Epithelial cell of esophagus (primary cell): ENCODE measurements around the gene FMNL1.
"Not testable (repeated sequence)": the region's sequence is repeated elsewhere in the genome, so short reads cannot be mapped to it uniquely, and the experiment has no call there.

Experiments
- DNase-seq: peaks from one replicate; pipeline ENCODE4 v3.0.0; 2010; ENCODE audit warnings: low read depth
- H3K4me3 ChIP-seq: 2 replicates; pipeline ENCODE4 v1.5.1; 2011; ENCODE audit warnings: mild to moderate bottlenecking, low read length, control low read depth
- TF ChIP-seq, protein P1 (sequence below): IDR thresholded peaks from 2 replicates; pipeline ENCODE4 v1.5.1; 2011; ENCODE audit warnings: low read depth, mild to moderate bottlenecking, low read length, control low read depth, inconsistent platforms; ENCODE audit not compliant: insufficient read depth; ENCODE audit errors: missing control alignments

Gene FMNL1

DNA sequence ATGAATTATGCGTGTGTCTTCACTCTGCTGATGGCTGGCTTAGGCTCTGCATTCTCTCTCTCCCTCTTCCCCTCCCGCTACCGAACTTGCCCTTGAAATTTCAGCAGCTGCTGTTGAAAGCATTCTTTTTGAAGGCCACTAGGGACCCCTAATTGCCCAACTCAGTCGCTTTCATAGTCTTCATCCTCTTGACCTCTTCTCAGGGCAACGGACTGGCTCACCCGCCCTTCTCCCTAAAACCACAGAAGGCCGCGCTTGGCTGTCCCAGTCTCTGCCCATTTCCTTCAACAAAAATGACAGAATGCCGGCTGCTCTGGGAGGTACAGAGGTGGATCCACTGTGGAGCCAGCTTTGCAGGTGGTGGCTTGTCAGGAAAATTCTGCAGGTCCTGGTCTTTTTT, 21.0 kb upstream of the FMNL1 start:
- TF ChIP-seq, protein P1, sequence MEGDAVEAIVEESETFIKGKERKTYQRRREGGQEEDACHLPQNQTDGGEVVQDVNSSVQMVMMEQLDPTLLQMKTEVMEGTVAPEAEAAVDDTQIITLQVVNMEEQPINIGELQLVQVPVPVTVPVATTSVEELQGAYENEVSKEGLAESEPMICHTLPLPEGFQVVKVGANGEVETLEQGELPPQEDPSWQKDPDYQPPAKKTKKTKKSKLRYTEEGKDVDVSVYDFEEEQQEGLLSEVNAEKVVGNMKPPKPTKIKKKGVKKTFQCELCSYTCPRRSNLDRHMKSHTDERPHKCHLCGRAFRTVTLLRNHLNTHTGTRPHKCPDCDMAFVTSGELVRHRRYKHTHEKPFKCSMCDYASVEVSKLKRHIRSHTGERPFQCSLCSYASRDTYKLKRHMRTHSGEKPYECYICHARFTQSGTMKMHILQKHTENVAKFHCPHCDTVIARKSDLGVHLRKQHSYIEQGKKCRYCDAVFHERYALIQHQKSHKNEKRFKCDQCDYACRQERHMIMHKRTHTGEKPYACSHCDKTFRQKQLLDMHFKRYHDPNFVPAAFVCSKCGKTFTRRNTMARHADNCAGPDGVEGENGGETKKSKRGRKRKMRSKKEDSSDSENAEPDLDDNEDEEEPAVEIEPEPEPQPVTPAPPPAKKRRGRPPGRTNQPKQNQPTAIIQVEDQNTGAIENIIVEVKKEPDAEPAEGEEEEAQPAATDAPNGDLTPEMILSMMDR = no peak
- no peak overlapping the region for H3K4me3 ChIP-seq
- peak; percentile 26 for DNase-seq

DNA sequence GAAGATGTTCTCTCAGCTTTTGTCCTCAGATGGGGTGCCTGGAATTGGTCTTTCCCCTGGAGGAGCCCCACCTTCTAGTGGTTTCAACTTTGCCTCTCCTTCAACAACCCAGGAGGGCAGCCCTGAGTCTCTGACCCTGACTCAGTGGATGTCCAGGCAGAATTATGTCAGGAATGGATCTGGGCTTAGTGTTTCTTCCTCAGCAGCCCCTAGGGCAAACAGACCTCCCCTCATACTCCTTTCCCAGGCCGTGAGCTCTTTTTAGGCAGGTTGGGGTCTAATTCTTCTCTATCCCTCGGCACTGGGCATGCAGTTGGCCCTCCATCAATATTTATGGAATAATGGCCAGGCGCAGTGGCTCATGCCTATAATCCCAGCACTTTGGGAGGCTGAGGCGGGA, 20.2 kb upstream of the FMNL1 start:
- no peak for DNase-seq
- H3K4me3 ChIP-seq = no peak overlapping the region
- TF ChIP-seq, protein P1 = no peak

DNA sequence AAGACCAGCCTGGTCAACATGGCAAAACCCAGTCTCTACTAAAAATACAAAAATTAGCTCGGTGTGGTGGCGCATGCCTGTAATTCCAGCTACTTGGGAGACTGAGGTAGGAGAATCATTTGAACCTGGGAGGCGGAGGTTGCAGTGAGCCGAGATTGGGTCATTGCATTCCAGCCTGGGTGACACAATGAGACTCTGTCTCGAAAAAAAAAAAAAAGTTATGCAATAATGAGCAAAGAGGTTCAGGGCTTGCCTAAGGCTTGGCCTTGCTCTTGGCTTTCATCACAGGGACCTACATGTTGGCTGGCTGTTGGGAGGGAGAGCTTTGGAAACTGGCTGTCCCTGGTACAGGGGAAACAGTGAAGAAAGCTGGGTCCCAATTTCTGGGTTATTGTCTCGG, 19.8 kb upstream of the FMNL1 start:
- H3K4me3 ChIP-seq = not testable (repeated sequence)
- peak; percentile 81 for DNase-seq

DNA sequence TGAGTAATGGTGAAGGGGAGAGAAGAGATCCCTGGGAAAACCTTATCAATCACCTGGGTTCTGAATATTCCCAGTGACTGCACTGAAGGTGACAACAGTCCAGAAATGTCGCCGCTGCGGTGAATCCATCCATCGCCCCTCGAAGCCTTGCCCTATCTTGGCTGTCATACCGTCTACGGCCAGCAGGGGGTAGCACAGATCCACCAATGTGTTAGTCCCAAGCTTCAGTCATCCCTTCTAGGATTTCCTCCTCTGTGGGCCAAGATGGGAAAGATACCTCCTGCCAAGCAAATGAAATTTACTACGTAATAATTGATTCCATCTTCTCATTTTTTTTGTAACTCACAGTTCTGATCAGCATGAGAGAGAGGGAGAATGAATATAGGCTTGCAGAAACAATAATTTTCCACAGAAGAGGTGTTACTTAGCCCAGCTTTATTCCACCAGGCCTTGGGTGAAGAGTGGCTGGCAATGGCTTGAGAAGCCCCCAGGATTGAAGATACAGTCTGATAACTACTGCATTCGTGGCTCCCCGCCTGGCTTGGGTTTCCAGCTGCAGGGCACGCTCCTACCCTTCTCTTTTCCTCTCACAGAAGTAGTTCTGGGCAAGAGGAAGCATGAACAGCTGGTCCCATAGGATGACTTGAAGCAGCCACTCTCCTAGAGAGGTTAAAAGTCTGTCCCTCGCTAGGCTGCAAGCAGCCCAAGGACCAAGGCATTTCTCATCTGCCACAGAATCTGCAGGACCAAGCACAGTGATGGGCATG, 2.6 kb upstream of the FMNL1 start:
- no peak overlapping the region for H3K4me3 ChIP-seq
- TF ChIP-seq, protein P1 = peak; percentile 96
- peak; percentile 73 for DNase-seq

DNA sequence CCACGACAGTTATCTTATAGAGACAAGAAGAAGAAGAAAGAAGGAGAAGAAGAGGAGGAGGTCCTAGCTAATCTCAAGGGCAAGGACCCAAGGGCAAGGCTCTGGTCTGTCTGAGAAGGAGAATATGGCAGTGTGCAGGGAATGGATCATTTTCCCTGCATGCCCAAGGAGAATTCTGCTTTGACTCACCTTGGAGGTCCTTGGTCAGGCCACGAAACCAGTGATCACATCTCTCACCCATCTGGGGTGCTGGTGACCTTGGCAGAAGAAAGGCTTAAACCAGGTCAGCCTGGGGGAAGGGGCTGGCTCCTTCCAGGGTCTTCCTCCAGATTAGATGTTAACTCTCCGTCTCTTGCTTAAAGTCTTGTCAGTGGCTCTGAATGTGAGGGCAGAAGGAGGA, 1.6 kb upstream of the FMNL1 start:
- no peak overlapping the region for H3K4me3 ChIP-seq
- no peak for DNase-seq
- TF ChIP-seq, protein P1 = no peak

DNA sequence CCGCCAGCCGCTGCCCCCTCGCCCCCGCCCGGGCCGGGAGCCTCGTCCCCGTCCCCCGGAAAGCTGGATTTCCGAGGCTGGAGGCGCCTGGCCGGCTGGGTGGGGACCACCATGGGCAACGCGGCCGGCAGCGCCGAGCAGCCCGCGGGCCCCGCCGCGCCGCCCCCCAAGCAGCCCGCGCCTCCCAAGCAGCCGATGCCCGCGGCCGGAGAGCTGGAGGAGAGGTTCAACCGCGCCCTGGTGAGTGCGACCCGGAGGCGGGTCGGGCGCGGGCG, 266 bp downstream of the FMNL1 start:
- no peak overlapping the region for H3K4me3 ChIP-seq
- DNase-seq = no peak
- TF ChIP-seq, protein P1 = no peak

DNA sequence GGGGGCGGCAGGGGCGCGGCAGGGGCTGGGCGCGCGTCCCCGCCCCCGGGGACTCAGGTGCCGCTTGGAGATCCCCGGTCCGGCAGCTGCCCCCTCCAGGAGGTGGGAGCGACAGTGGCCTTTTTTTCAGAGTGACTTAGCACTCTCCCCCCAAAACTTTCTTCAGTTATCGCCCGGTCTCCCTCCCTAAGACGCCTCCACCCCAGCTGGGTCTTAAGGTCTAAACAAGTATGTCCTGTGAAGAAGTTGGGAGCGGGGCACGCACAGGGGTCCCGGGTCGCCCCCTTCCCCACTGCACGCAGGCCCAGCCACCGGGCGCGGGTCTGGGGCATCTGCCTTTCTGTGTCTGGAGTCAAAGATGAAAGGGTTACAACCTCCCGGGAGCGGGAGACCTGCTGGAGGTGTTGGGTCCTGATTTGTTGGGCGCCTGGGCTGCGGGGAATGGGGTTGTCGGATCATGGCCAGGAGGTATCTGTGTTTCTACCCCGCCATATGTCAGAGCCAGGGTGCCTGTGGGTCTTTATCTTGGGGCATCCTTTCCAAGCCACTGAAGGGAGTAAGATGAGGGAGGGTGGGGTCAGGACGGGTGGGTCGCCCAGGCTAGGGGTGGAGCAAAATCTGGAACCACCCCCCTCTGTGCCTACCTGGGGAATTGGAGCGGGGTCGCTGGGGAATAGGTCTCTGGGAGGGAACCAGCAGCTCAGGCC, 757 bp downstream of the FMNL1 start:
- TF ChIP-seq, protein P1 = no peak
- H3K4me3 ChIP-seq = no peak overlapping the region
- DNase-seq = no peak
